DND-41 (cell line): ENCODE results near the gene CNTNAP5.

Experiments used
- ATAC-seq: fragments of 200-7000 bp; cut with Tn5 transposase; 3 replicates; pipeline ENCODE4 v1.9.1; 2021; ENCODE audit warnings: low read depth; ENCODE audit not compliant: insufficient read depth
- DNase-seq: peaks from one replicate; pipeline ENCODE4 v3.0.0-alpha.2; 2020
- H2AFZ ChIP-seq: 2 replicates; pipeline ENCODE4 v1.6.0; 2012; ENCODE audit warnings: low read depth, low read length
- H3K27ac ChIP-seq: 2 replicates; pipeline ENCODE4 v1.5.1; 2012; ENCODE audit warnings: low read length, inconsistent platforms
- H3K27me3 ChIP-seq: fragments of 200-600 bp; sonication (generic); 2 replicates; pipeline ENCODE4 v1.6.0; 2012; ENCODE audit warnings: low read length, mild to moderate bottlenecking, inconsistent platforms; ENCODE audit not compliant: insufficient read depth, poor library complexity
- H3K36me3 ChIP-seq: 2 replicates; pipeline ENCODE4 v1.5.1; 2012; ENCODE audit warnings: low read length, inconsistent platforms; ENCODE audit not compliant: insufficient read depth
- H3K4me1 ChIP-seq: 2 replicates; pipeline ENCODE4 v1.5.1; 2012; ENCODE audit warnings: mild to moderate bottlenecking, low read length; ENCODE audit not compliant: insufficient read depth
- H3K4me2 ChIP-seq: 2 replicates; pipeline ENCODE4 v1.6.0; 2012; ENCODE audit warnings: mild to moderate bottlenecking, moderate library complexity, low read length, inconsistent platforms; ENCODE audit not compliant: insufficient read depth
- H3K4me3 ChIP-seq, 2 experiments: fragments of 200-600 bp in 1 of 2; shearing (Covaris generic) in 1 of 2; 2 replicates each; pipeline ENCODE4 v1.5.1; 2012 to 2016; ENCODE audit warnings: inconsistent platforms in 2 of 2, low read length in 2 of 2, mild to moderate bottlenecking in 2 of 2, low read depth in 1 of 2, moderate library complexity in 1 of 2
- H3K79me2 ChIP-seq: 2 replicates; pipeline ENCODE4 v1.6.0; 2012; ENCODE audit warnings: low read length, inconsistent platforms; ENCODE audit not compliant: insufficient read depth
- H3K9ac ChIP-seq: 2 replicates; pipeline ENCODE4 v1.6.0; 2012; ENCODE audit warnings: low read depth, mild to moderate bottlenecking, inconsistent platforms, low read length, moderate library complexity
- H3K9me3 ChIP-seq: 2 replicates; pipeline ENCODE4 v1.5.1; 2012; ENCODE audit warnings: low read length, moderate library complexity, mild to moderate bottlenecking, inconsistent platforms; ENCODE audit not compliant: insufficient read depth, severe bottlenecking
- H4K20me1 ChIP-seq: 2 replicates; pipeline ENCODE4 v1.6.0; 2012; ENCODE audit warnings: low read length; ENCODE audit not compliant: insufficient read depth
- CTCF ChIP-seq: IDR thresholded peaks from 2 replicates; pipeline ENCODE4 v1.5.1; 2012; ENCODE audit warnings: borderline replicate concordance, low read length, moderate library complexity, mild to moderate bottlenecking; ENCODE audit not compliant: poor library complexity, severe bottlenecking; ENCODE audit errors: extremely low read depth
- EZH2 ChIP-seq: IDR thresholded peaks from 3 replicates; pipeline ENCODE4 v1.6.1; 2012; ENCODE audit warnings: borderline replicate concordance, low read depth, mild to moderate bottlenecking, moderate library complexity, low read length, inconsistent platforms; ENCODE audit not compliant: severe bottlenecking

The CNTNAP5 gene

GRCh38 chr2:124333784-124334183 is 308.7 kb downstream of the CNTNAP5 start:
- H3K4me1 ChIP-seq: no peaks in the 10 kb centered on the region
- TF ChIP-seq EZH2 (no peak), CTCF (no peak)
- no peaks in the 10 kb centered on the region for H3K36me3 ChIP-seq
- H3K4me3 ChIP-seq: no peak overlapping the region
- no peaks in the 10 kb centered on the region for H3K27me3 ChIP-seq
- H3K4me2 ChIP-seq: no peak overlapping the region
- ATAC-seq (no peak), DNase-seq (no peak)
- H3K79me2 ChIP-seq: no peaks in the 10 kb centered on the region
- no peak overlapping the region for H3K9ac ChIP-seq
- no peaks in the 10 kb centered on the region for H4K20me1 ChIP-seq
- H2AFZ ChIP-seq: no peak overlapping the region
- no peaks in the 10 kb centered on the region for H3K9me3 ChIP-seq
- no peak overlapping the region for H3K27ac ChIP-seq

- no peaks in the 10 kb centered on the region for H3K4me1 ChIP-seq
- no peak overlapping the region for H3K4me2 ChIP-seq
- DNase-seq (no peak), ATAC-seq (no peak)
- H3K79me2 ChIP-seq: no peaks in the 10 kb centered on the region
- no peak for TF ChIP-seq EZH2
- H3K4me3 ChIP-seq: no peak overlapping the region
- H2AFZ ChIP-seq: no peak overlapping the region
- no peak overlapping the region for H3K27ac ChIP-seq
- H3K36me3 ChIP-seq: no peaks in the 10 kb centered on the region
- H4K20me1 ChIP-seq: no peaks in the 10 kb centered on the region
- no peak overlapping the region for H3K9ac ChIP-seq
- H3K27me3 ChIP-seq: no peaks in the 10 kb centered on the region
- no peaks in the 10 kb centered on the region for H3K9me3 ChIP-seq
Observed at GRCh38 chr2:124335058-124335457, 310.0 kb downstream of the CNTNAP5 start.

GRCh38 chr2:124339709-124340108 is 314.6 kb downstream of the CNTNAP5 start:
- H3K79me2 ChIP-seq: no peaks in the 10 kb centered on the region
- no peaks in the 10 kb centered on the region for H3K36me3 ChIP-seq
- no peak overlapping the region for H3K9ac ChIP-seq
- no peaks in the 10 kb centered on the region for H3K9me3 ChIP-seq
- H3K27me3 ChIP-seq: no peaks in the 10 kb centered on the region
- H3K4me1 ChIP-seq: no peaks in the 10 kb centered on the region
- H2AFZ ChIP-seq: no peak overlapping the region
- no peaks in the 10 kb centered on the region for H4K20me1 ChIP-seq
- ATAC-seq (no peak), DNase-seq (no peak)
- no peak overlapping the region for H3K27ac ChIP-seq
- no peak overlapping the region for H3K4me3 ChIP-seq
- TF ChIP-seq EZH2 (no peak), CTCF (no peak)
- no peak overlapping the region for H3K4me2 ChIP-seq

- DNase-seq (no peak), ATAC-seq (no peak)
- no peak overlapping the region for H3K4me3 ChIP-seq
- H3K36me3 ChIP-seq: no peaks in the 10 kb centered on the region
- H3K9me3 ChIP-seq: no peaks in the 10 kb centered on the region
- no peaks in the 10 kb centered on the region for H3K79me2 ChIP-seq
- H2AFZ ChIP-seq: no peak overlapping the region
- no peak for TF ChIP-seq EZH2
- no peak for TF ChIP-seq CTCF
- no peak overlapping the region for H3K4me2 ChIP-seq
- no peaks in the 10 kb centered on the region for H4K20me1 ChIP-seq
- H3K9ac ChIP-seq: no peak overlapping the region
- H3K4me1 ChIP-seq: no peaks in the 10 kb centered on the region
- no peak overlapping the region for H3K27ac ChIP-seq
- H3K27me3 ChIP-seq: no peaks in the 10 kb centered on the region
Observed at GRCh38 chr2:124343827-124344498, 318.9 kb downstream of the CNTNAP5 start.
